Measurements from ENCODE around the gene PSENEN.
"Not testable (repeated sequence)": the region's sequence is repeated elsewhere in the genome, so short reads cannot be mapped to it uniquely, and the experiment has no call there.

Gene PSENEN

DNA sequence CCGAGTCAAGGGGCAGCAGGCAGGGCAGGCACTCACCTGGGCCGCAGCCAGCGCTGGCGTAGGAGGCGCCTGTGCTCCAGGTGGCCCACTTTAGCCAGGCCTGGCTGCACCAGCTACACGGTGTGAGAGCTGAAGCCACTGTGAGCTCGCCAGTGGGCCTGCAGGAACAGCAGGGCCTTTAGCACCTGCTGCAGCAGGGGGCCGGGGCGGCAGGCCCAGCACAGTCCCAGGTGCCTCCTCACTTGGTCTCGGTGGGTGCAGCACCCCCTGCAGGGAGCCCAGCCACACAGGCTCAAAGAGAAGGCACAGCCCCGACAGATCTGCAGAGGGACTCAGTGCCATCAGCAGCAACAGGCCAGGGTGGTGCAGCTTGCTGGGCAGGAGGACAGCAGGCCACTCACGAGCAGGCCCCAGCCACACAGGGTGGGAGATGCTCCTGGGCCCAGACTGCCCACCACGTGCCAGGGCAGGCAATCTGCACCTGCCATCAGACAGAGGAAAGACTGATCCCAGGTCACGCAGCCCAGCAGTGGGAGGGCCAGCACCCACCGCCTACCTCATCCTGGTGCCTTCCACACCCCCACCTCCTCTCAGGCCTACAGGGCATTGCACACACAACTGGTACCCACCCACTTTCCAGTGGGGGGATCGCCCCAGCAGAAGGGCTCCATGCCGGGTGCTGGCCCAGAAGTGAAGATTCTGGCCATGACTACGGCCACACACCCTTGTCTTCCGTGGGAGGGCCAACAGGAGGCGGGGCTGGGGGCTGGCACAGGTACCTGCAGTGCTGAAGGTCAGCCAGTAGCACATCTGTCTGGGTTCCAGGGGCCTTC is 45.7 kb downstream of the PSENEN start:
- TF ChIP-seq, protein P1, sequence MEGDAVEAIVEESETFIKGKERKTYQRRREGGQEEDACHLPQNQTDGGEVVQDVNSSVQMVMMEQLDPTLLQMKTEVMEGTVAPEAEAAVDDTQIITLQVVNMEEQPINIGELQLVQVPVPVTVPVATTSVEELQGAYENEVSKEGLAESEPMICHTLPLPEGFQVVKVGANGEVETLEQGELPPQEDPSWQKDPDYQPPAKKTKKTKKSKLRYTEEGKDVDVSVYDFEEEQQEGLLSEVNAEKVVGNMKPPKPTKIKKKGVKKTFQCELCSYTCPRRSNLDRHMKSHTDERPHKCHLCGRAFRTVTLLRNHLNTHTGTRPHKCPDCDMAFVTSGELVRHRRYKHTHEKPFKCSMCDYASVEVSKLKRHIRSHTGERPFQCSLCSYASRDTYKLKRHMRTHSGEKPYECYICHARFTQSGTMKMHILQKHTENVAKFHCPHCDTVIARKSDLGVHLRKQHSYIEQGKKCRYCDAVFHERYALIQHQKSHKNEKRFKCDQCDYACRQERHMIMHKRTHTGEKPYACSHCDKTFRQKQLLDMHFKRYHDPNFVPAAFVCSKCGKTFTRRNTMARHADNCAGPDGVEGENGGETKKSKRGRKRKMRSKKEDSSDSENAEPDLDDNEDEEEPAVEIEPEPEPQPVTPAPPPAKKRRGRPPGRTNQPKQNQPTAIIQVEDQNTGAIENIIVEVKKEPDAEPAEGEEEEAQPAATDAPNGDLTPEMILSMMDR (IDR thresholded peaks at IDR 0.05; ENCODE audit: borderline replicate concordance, control extremely low read depth, extremely low read depth, insufficient read depth, missing control alignments), result no peak
- DNase-seq (ENCODE audit: low spot score), result no peak
- in situ Hi-C loops (cut with MboI; ENCODE audit: low sequenced_read_pairs, unreplicated experiment), result no loop called here

- in situ Hi-C loops (cut with MboI; ENCODE audit: low sequenced_read_pairs, unreplicated experiment), result no loop called here
Observed at GRCh38 chr19:35791814-35792279, 46.4 kb downstream of the PSENEN start.

GRCh38 chr19:35792312-35792711 is 46.9 kb downstream of the PSENEN start:
- DNase-seq (ENCODE audit: low spot score), result no peak
- TF ChIP-seq, protein P1 (IDR thresholded peaks at IDR 0.05; ENCODE audit: borderline replicate concordance, control extremely low read depth, extremely low read depth, insufficient read depth, missing control alignments), result no peak
- in situ Hi-C loops (cut with MboI; ENCODE audit: low sequenced_read_pairs, unreplicated experiment), result no loop called here

More at GRCh38 chr19:35791814-35792279, 46.4 kb downstream of the PSENEN start:
- TF ChIP-seq, protein P1 (IDR thresholded peaks at IDR 0.05; ENCODE audit: borderline replicate concordance, control extremely low read depth, extremely low read depth, insufficient read depth, missing control alignments), result no peak
- no peak for DNase-seq (ENCODE audit: low spot score)

- in situ Hi-C loops (cut with MboI; ENCODE audit: low sequenced_read_pairs, unreplicated experiment), result no loop called here
- no peak for DNase-seq (ENCODE audit: low spot score)
- TF ChIP-seq, protein P1 (IDR thresholded peaks at IDR 0.05; ENCODE audit: borderline replicate concordance, control extremely low read depth, extremely low read depth, insufficient read depth, missing control alignments), result no peak
Observed at GRCh38 chr19:35792888-35793287, 47.4 kb downstream of the PSENEN start.

- in situ Hi-C loops (cut with MboI; ENCODE audit: low sequenced_read_pairs, unreplicated experiment), result no loop called here
- DNase-seq (ENCODE audit: low spot score), result no peak
- TF ChIP-seq, protein P1 (IDR thresholded peaks at IDR 0.05; ENCODE audit: borderline replicate concordance, control extremely low read depth, extremely low read depth, insufficient read depth, missing control alignments), result no peak
Observed at GRCh38 chr19:35793381-35794165, 48.1 kb downstream of the PSENEN start.

GRCh38 chr19:35795564-35795963 is 50.1 kb downstream of the PSENEN start:
- in situ Hi-C loops (cut with MboI; ENCODE audit: low sequenced_read_pairs, unreplicated experiment), result not testable (repeated sequence)

More at GRCh38 chr19:35795564-35795963, 50.1 kb downstream of the PSENEN start:
- DNase-seq (ENCODE audit: low spot score), result not testable (repeated sequence)
